Stimulated activated CD4-positive, alpha-beta T cell treated with anti-CD3 and anti-CD28 coated beads, Interleukin-4, amount 100 ng/mL, for 48 hours (primary cell): Measurements from ENCODE around the gene DTYMK.

Experiments
- DNase-seq, 2 donors: peaks; one replicate each; pipeline ENCODE4 v3.0.0-alpha.2; 2020; ENCODE audit warnings: low read depth in 2 of 2

Gene DTYMK

GRCh38 chr2:241686650-241687425 is at the start of gene DTYMK:
DTYMK (minus strand) TSS chr2:241686815; CDS start chr2:241686783, 32 bp downstream.
- peak; percentile 92 to 94 for DNase-seq

GRCh38 chr2:241736111-241736510 is 49.5 kb upstream of the DTYMK start:
- DNase-seq, result no peak

- peak; percentile 94 to 99 for DNase-seq
Measured at GRCh38 chr2:241734467-241735208, 48.0 kb upstream of the DTYMK start, which contains the start of gene D2HGDH. D2HGDH (plus strand) TSS chr2:241734630; CDS start chr2:241735225, 595 bp downstream.

GRCh38 chr2:241734208-241734466 is 47.5 kb upstream of the DTYMK start:
- DNase-seq, result no peak

- DNase-seq, result no peak
Measured at GRCh38 chr2:241733391-241734207, 47.0 kb upstream of the DTYMK start.

- DNase-seq, result peak; percentile 60 to 61
Measured at GRCh38 chr2:241732513-241733186, 46.0 kb upstream of the DTYMK start.

- no peak for DNase-seq
Measured at GRCh38 chr2:241730671-241731293, 44.2 kb upstream of the DTYMK start.

- DNase-seq, result no peak
Measured at GRCh38 chr2:241729868-241730267, 43.3 kb upstream of the DTYMK start.

- DNase-seq, result no peak
Measured at GRCh38 chr2:241728627-241729026, 42.0 kb upstream of the DTYMK start.

GRCh38 chr2:241728000-241728399 is 41.4 kb upstream of the DTYMK start:
- no peak for DNase-seq

- DNase-seq, result no peak
Measured at GRCh38 chr2:241726459-241726858, 39.8 kb upstream of the DTYMK start.

GRCh38 chr2:241724975-241725870 is 38.6 kb upstream of the DTYMK start:
- DNase-seq, result no peak

GRCh38 chr2:241724259-241724974 is 37.8 kb upstream of the DTYMK start:
- no peak for DNase-seq

GRCh38 chr2:241722896-241723454 is 36.4 kb upstream of the DTYMK start:
- DNase-seq, result no peak

GRCh38 chr2:241721852-241722251 is 35.2 kb upstream of the DTYMK start:
- DNase-seq, result no peak

GRCh38 chr2:241720560-241720959 is 33.9 kb upstream of the DTYMK start:
- DNase-seq, result no peak

- no peak for DNase-seq
Measured at GRCh38 chr2:241720099-241720498, 33.5 kb upstream of the DTYMK start.

- no peak for DNase-seq
Measured at GRCh38 chr2:241719093-241719492, 32.5 kb upstream of the DTYMK start.

- DNase-seq, result no peak
Measured at GRCh38 chr2:241708879-241709278, 22.3 kb upstream of the DTYMK start.
